Dendritic cell treated with granulocyte-macrophage colony-stimulating factor and Interleukin-4, amounts not matched to agents 40 ng/mL and 50 ng/mL, for 4 days (primary cell): ENCODE results near the gene ZNF688.

Source experiments
- H3K27ac Mint-ChIP-seq: one replicate; pipeline ENCODE4 v1.8.0; 2022; ENCODE audit warnings: mild to moderate bottlenecking, mixed read lengths
- H3K27me3 Mint-ChIP-seq: one replicate; pipeline ENCODE4 v1.8.0; 2022; ENCODE audit warnings: mild to moderate bottlenecking, mixed read lengths
- H3K36me3 Mint-ChIP-seq: one replicate; pipeline ENCODE4 v1.8.0; 2022; ENCODE audit warnings: low read depth, mixed read lengths
- H3K4me1 Mint-ChIP-seq: one replicate; pipeline ENCODE4 v1.8.0; 2022; ENCODE audit warnings: low read depth, mixed read lengths
- H3K4me3 Mint-ChIP-seq: one replicate; pipeline ENCODE4 v1.8.0; 2022; ENCODE audit warnings: mild to moderate bottlenecking, moderate library complexity, mixed read lengths
- H3K9me3 Mint-ChIP-seq: one replicate; pipeline ENCODE4 v1.8.0; 2022; ENCODE audit warnings: mixed read lengths
- intact Hi-C: fragments of 100-400 bp; cut with micrococcal nuclease; formaldehyde crosslinking; loops from one replicate; pipeline ENCODE4 v1.15.0; 2022

Gene ZNF688

GRCh38 chr16:30557957-30558788 lies 13.3 kb downstream of the ZNF688 start, which contains the start of gene ZNF764:
TSS of gene ZNF764 (minus strand) at chr16:30558374. CDS start at chr16:30558182, 192 bp downstream.
- Mint-ChIP-seq H3K27me3 (no peaks in the 10 kb centered on the region), H3K4me3 (peak within 1 kb of the TSS; percentile 92), H3K9me3 (no peaks in the 10 kb centered on the region), H3K27ac (peak within 1 kb of the TSS; percentile 99), H3K4me1 (peaks cover 65% of the 10 kb centered on the region), H3K36me3 (peaks cover 48% of the 10 kb centered on the region)
- intact Hi-C loops, result no loop called here

GRCh38 chr16:30557707-30557956 lies 13.9 kb downstream of the ZNF688 start:
- no peaks in the 10 kb centered on the region for H3K27me3 Mint-ChIP-seq
- intact Hi-C loops, result no loop called here
- H3K4me1 Mint-ChIP-seq, result peaks cover 71% of the 10 kb centered on the region
- H3K9me3 Mint-ChIP-seq, result no peaks in the 10 kb centered on the region
- peaks cover 54% of the 10 kb centered on the region for H3K36me3 Mint-ChIP-seq
- H3K4me3 Mint-ChIP-seq, result peak overlapping the region; percentile 92
- H3K27ac Mint-ChIP-seq, result peak overlapping the region; percentile 99

DNA sequence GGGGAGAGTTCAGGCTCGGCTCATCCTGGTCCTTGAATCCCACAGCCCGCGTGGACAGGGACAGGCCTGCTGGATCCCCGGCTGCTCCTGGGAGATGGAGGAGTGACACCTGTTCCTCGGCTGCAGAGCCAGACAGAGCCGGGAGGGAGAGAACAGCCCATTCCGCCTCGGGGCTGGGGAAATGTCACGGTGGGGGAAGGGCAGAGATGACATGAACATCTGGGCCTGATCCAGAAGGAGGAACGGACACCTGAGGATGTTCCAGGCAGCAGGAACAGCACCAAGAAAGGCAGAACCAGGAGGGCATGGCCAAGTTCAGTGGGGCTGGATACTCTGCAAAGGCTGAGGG lies 15.4 kb downstream of the ZNF688 start:
- H3K36me3 Mint-ChIP-seq, result peaks cover 51% of the 10 kb centered on the region
- H3K4me1 Mint-ChIP-seq, result peaks cover 71% of the 10 kb centered on the region
- no peaks in the 10 kb centered on the region for H3K27me3 Mint-ChIP-seq

GRCh38 chr16:30555315-30556124 lies 16.0 kb downstream of the ZNF688 start:
- H3K27me3 Mint-ChIP-seq, result no peaks in the 10 kb centered on the region
- peaks cover 66% of the 10 kb centered on the region for H3K4me1 Mint-ChIP-seq
- H3K9me3 Mint-ChIP-seq, result no peaks in the 10 kb centered on the region
- H3K27ac Mint-ChIP-seq, result peak overlapping the region; percentile 99
- H3K36me3 Mint-ChIP-seq, result peaks cover 51% of the 10 kb centered on the region
- intact Hi-C loops, result no loop called here
- H3K4me3 Mint-ChIP-seq, result no peak overlapping the region

More for the DNA sequence above, 15.4 kb downstream of the ZNF688 start:
- no peaks in the 10 kb centered on the region for H3K9me3 Mint-ChIP-seq
- H3K4me3 Mint-ChIP-seq, result peak overlapping the region; percentile 17
- intact Hi-C loops, result no loop called here
- peak overlapping the region; percentile 99 for H3K27ac Mint-ChIP-seq

- H3K27me3 Mint-ChIP-seq, result no peaks in the 10 kb centered on the region
- H3K4me3 Mint-ChIP-seq, result no peak overlapping the region
- peaks cover 51% of the 10 kb centered on the region for H3K36me3 Mint-ChIP-seq
- peaks cover 60% of the 10 kb centered on the region for H3K4me1 Mint-ChIP-seq
- peak overlapping the region; percentile 79 for H3K27ac Mint-ChIP-seq
- no peaks in the 10 kb centered on the region for H3K9me3 Mint-ChIP-seq
- intact Hi-C loops, result no loop called here
Observed at GRCh38 chr16:30554557-30555314, 16.8 kb downstream of the ZNF688 start.

DNA sequence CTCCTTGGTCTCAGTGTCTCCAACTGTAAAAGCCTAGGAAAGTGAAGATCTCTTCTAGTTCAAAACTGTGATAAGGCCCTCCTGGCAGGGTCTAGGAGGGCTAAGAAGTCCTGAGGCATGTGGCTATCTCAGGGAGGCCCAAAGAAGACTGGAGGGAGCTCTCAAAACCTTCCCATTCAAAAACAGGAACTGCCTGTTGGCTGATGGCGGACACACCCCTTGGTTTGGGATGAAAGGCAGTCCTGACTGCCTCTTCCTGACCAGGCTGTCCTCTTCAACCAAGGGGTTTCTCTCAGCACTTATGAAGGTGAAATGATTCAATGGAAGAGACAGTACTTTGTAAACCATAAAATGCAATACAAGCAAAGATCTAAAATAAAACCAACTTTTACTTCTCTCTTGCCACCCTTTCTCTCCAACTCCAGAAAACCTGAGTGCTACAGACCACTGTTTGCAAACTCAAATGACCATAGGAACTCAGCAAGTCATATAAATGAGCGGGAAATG lies 18.1 kb downstream of the ZNF688 start:
- intact Hi-C loops, result no loop called here
- no peaks in the 10 kb centered on the region for H3K9me3 Mint-ChIP-seq
- H3K4me1 Mint-ChIP-seq, result peaks cover 51% of the 10 kb centered on the region
- H3K4me3 Mint-ChIP-seq, result peak overlapping the region; percentile 6
- peak overlapping the region; percentile 79 for H3K27ac Mint-ChIP-seq
- no peaks in the 10 kb centered on the region for H3K27me3 Mint-ChIP-seq
- H3K36me3 Mint-ChIP-seq, result peaks cover 51% of the 10 kb centered on the region

DNA sequence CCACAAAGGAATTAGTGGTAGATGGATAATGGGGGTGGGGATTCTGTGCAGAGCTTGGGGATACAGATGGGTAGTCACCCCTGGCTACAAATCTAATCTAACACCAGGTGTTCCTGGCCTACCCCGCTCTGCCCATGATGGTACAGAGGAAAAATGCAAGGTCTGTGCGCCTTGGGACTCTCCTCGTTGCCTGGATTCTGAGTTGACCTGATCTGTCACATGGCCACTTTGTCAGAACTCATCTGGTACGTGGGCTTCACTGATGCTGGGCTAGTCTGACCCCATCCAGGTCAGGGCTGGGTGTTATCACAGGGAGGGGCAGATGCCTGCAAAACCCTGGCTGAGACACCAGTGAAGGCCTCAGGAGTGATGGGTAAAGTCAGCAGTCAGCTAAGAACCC lies 18.6 kb downstream of the ZNF688 start:
- Mint-ChIP-seq H3K36me3 (peaks cover 49% of the 10 kb centered on the region), H3K27ac (peak overlapping the region; percentile 79), H3K4me3 (no peak overlapping the region), H3K4me1 (peaks cover 51% of the 10 kb centered on the region), H3K27me3 (no peaks in the 10 kb centered on the region), H3K9me3 (no peaks in the 10 kb centered on the region)
- intact Hi-C loops, result no loop called here

DNA sequence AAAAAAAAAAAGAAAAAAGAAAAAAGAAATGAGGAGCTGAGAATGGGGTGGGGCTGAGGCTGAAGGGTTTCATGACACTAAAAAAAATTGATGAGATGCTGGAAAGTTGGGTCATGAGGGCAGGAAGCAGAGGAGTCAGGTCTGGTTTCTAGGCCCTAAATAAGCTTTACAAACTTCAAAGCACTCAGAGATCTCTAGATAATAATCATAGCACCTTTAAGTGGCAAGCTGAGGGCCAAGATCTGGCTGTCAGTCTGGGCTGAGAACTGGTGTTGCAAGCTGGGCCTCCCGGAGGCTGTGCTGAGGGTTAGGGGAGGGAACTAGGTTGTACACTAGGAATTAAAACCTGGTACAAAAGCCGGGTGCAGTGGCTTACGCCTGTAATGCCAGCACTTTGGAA lies 19.7 kb downstream of the ZNF688 start:
- Mint-ChIP-seq H3K4me1 (peaks cover 53% of the 10 kb centered on the region), H3K9me3 (no peaks in the 10 kb centered on the region), H3K27me3 (no peaks in the 10 kb centered on the region), H3K4me3 (no peak overlapping the region), H3K36me3 (peaks cover 43% of the 10 kb centered on the region), H3K27ac (peak overlapping the region; percentile 79)
- intact Hi-C loops, result no loop called here

- Mint-ChIP-seq H3K27me3 (no peaks in the 10 kb centered on the region), H3K4me1 (peaks cover 52% of the 10 kb centered on the region), H3K36me3 (peaks cover 13% of the 10 kb centered on the region), H3K4me3 (no peak overlapping the region), H3K27ac (no peak overlapping the region), H3K9me3 (no peaks in the 10 kb centered on the region)
- intact Hi-C loops, result no loop called here
Observed at GRCh38 chr16:30548416-30549253, 22.9 kb downstream of the ZNF688 start.

GRCh38 chr16:30546115-30546514 lies 25.4 kb downstream of the ZNF688 start:
- Mint-ChIP-seq H3K4me1 (peaks cover 31% of the 10 kb centered on the region), H3K4me3 (peak overlapping the region; percentile 68), H3K27me3 (no peaks in the 10 kb centered on the region), H3K27ac (no peak overlapping the region), H3K9me3 (no peaks in the 10 kb centered on the region), H3K36me3 (no peaks in the 10 kb centered on the region)
- intact Hi-C loops, result no loop called here

GRCh38 chr16:30543067-30543466 lies 28.4 kb downstream of the ZNF688 start:
- H3K27me3 Mint-ChIP-seq, result no peaks in the 10 kb centered on the region
- H3K36me3 Mint-ChIP-seq, result peaks cover 6% of the 10 kb centered on the region
- peaks cover 38% of the 10 kb centered on the region for H3K4me1 Mint-ChIP-seq
- H3K27ac Mint-ChIP-seq, result no peak overlapping the region
- H3K9me3 Mint-ChIP-seq, result no peaks in the 10 kb centered on the region
- intact Hi-C loops, result no loop called here
- H3K4me3 Mint-ChIP-seq, result no peak overlapping the region

DNA sequence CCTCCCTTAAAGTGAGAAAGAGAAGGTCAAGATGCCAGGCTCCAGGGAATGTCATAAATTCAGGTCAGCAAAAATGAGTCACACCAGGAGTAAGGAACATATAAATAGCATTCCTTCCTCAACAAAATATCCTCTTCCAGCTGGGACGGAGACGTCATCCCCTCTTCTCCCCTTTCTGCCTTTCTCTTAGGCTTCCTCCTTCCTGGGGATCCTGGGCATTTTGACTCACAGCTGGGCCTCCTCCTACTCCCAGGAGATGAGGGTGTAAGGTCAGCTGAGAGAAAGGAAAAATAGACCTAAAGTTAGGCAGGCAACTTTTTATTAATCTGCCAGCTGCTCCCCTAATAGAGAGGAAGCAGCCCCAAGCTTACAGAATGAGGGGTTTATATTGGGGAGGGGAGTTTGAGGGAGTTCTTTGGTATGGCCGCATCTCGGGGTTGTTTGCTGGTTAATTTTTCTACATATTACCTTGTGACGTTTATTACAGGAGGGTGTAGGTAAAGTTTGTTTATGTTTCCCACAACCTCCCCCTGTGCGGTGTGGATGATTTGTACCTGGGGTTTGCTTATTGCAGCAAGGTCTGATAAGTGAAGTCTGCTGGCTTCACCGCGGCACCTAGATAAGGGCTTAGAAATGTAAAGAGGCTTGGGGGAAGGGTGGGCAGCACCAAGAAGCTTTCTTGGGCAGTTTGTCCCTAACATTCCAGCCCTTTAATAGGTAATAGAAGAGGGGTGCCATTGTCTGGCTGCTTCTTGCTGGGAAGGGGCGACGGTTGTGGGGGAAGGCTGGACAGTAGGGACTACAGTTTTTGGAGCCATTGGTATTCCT lies 29.8 kb downstream of the ZNF688 start:
- intact Hi-C loops, result no loop called here
- Mint-ChIP-seq H3K27me3 (no peaks in the 10 kb centered on the region), H3K27ac (no peak overlapping the region), H3K4me1 (peaks cover 36% of the 10 kb centered on the region), H3K4me3 (no peak overlapping the region), H3K9me3 (no peaks in the 10 kb centered on the region), H3K36me3 (peaks cover 19% of the 10 kb centered on the region)
